HG03060 (cell line): ENCODE results near the gene HTR1B.

Experiments used
- ATAC-seq: cut with Tn5 transposase; IDR thresholded peaks from one replicate; pipeline ENCODE4 v1.9.1; 2021; ENCODE audit warnings: low read depth, moderate number of reproducible peaks; ENCODE audit not compliant: unreplicated experiment

HTR1B gene, protein sequence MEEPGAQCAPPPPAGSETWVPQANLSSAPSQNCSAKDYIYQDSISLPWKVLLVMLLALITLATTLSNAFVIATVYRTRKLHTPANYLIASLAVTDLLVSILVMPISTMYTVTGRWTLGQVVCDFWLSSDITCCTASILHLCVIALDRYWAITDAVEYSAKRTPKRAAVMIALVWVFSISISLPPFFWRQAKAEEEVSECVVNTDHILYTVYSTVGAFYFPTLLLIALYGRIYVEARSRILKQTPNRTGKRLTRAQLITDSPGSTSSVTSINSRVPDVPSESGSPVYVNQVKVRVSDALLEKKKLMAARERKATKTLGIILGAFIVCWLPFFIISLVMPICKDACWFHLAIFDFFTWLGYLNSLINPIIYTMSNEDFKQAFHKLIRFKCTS

DNA sequence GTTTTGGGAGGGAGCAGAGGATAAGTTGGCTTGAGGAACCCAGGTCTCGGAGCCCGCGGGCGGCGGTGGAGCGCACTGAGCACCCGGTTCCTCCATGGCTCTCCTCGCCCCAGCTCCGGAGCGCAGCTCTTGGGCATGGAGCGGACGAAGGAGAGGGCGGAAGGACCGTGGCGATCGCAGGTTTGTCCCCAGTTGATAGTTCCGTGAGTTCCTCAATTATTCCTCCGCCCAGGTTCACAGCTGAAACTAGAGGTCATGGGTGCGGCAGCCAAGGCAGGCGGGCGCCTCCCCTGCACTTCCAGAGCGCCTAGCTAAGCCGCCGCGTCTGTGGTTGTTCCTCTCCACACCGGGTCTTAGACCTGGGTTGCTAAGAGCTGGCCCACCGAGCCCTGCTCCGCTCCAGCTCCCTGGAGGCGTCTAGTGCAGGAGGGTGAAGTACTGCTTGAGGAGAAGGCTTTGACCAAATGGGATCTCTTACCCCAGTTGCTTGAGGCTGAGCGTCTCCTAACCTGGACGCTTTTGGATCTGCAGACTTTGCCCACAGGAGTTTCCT lies at the start of gene HTR1B:
Gene HTR1B (minus strand): TSS at position 184 of the 553 bp plus-strand sequence. CDS start 88 bp downstream, at position 96.
- ATAC-seq: no peak

DNA sequence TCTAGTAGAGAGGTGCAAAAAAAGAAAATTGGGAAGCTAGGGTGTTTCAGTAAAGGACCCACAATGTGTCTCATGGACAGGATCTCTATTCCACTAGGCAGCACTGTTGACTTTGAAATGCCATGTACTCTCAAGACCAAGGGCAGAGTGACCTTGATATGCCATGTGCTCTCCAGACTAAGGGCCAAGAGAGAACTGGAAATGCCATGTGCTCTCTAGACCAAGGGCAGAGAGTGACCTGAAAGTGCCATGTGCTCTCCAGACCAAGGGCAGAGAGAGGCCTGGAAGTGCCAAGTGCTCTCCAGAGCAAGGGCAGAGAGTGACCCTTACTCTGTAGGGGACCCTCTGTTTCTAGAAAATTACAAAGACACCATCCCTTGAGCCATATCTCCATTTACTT lies 49.3 kb upstream of the HTR1B start:
- ATAC-seq: no peak

DNA sequence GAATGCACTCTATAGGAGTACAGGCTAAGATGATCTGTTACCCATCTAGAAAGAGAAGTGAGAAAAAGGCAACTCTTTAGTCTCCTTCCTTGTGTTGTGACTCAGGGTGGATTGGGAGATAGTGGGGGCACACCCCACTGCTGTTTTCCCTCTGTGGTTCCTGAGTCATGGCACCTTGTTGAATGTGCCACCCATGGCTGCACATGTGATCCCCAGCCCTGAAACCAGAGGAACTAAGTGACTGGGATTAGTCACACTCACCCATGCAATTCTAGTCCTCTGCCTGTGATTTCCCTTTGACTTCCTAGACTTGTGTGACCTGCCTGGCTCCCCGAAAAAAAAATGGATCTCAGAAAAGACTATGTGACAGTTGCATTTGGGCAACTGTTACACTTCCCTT lies 48.6 kb upstream of the HTR1B start:
- no peak for ATAC-seq

DNA sequence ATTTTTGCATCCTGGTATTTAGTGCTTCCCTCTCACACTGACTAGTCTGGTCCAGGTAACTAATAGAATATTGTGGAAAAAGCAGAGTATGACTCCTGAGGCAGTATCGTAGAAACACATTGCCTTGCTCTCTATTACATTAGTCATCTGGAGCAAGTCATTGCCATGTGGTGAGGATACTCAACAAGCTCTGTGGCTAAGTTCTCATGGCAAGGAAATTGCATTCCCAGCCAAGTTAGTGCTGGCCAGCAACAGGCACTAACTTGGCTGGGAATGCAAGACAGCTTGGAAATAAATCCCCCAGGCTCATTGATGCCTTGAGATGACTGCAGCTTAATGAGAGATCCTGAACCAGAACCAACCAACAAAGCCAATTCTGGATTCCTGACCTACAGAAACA lies 39.7 kb upstream of the HTR1B start:
- no peak for ATAC-seq

DNA sequence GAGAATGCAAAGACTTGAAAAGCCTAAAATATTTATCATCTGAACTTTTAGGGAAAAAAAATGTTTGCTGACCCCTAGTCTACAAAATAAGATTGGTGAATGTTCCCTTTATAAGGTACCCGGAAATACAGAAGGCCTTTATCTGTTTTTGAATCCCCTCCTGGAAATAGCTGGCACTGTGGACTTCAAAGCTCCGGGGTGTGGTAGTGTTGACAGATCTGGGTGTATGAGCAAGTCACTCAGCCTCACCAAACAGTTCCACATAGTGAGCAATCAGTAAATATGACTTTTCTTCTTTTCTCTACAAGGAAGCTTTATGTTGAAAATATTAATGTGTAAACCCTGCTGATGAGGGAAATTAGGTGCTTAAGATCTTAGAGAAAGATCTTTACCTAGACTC lies 29.2 kb upstream of the HTR1B start:
- ATAC-seq: no peak

DNA sequence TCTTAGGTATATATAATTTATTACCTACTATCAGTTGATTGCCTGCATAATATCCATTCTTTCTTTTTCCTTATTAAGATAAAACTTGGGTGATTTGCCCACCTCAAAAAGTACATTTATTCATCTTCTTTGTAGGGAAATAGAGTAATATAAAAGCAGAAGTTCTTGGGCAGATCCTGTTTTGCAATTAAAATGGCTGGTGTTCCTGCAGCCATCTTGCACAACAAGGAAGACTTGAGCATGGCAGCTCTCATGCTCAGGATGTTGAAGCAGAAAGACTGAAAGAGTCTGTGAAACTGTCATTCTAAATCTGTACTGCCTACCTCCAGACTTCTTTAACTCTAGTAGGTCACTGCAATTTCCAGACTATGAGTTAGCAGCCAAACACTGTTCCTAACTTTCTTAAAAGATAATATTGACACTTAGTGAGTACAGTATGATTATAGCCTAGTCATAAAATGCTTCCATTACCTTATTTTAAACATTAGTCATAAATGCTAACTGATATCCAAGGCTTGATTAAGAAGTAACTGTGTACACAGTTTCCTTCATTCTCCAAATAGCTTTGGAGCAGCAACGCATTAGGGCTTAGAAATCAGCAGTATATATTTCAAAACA lies 24.6 kb upstream of the HTR1B start:
- no peak for ATAC-seq

DNA sequence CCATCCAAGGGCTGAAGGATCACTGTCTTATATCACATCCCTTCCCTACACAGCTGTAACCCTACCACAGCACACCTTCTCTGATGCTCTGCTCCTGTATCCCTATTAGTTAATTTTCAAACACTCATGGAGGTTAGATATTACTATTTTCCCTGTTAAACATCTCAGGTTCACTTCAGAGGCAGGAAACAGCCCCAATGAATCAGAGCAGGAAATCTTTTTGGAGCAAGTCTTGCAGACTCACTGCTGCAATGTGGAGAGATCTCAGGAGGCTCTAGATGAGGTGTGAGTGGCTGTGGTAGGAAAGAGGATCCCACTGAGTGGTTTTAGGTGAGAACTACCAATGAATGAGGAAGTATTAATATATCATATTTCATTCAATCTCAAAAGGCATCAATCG lies 19.7 kb upstream of the HTR1B start:
- no peak for ATAC-seq

DNA sequence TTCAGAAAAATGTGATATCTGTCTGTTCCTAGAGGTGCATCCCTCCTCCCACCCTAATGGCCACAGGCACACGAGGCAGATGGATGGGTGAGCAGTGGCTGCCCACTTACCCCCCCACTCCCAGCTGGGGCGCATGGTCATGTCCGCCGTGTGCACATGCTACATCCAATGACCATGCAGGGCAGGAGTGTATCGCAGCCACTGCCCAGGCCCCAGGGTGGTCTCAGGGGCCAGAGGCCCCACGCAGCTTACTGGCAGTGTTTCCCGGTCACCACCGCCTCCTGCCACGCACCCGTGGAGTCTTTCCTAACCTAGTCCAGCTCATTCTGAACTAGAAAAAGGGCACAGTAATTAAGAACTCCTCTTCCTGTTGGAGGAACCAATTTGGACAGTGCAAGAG lies 11.7 kb upstream of the HTR1B start:
- ATAC-seq: no peak

DNA sequence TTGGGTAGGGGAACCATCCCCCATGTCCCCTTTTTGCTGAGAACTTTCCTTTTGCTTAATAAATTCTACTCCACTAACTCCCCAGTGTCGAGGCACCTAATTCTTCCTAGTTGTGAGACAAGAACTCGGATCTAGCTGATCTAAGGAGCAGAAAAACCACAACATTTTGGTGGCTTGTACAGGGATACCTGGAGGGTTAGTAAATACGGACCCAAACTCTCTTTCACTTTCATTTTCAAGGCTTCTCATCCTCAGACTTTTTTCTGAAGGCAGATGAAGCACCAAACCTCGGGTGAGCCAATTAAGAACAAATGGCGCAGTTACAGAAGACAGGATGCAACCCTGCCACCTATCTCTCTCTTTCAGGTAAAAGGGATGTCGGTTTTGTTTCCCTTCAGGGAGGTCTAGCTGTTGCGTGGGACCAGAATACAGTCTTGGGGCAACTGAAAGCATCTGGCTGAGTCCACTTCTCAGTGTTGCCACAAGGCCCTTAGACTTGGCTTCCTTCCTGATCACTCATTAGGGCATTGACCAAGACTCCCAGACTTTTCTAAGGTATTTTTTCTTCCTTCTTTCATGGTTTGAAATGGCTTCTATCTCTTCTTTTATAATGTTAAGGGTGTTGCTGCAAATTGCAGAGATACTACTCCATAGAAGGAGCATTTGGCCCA lies 11.1 kb upstream of the HTR1B start:
- ATAC-seq: no peak

DNA sequence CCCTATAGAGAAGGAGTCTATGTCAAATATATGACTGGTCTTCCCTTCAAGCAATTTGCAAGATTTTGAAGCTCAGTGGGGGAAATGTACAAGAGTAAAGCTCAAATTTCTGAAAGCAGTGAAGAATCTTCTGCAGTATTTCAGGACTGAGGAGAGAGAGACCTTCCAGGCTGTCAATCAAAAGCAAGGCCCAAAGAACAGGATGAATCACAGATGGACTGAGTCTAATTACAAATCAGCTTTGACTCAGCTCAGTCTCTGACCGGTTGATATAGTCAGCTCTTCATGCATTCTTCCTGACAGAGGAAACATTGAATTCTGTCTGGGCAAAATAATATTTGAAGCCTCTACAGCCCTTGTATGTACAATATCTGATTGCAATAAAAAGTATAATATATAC lies 7.7 kb upstream of the HTR1B start:
- ATAC-seq: no peak

DNA sequence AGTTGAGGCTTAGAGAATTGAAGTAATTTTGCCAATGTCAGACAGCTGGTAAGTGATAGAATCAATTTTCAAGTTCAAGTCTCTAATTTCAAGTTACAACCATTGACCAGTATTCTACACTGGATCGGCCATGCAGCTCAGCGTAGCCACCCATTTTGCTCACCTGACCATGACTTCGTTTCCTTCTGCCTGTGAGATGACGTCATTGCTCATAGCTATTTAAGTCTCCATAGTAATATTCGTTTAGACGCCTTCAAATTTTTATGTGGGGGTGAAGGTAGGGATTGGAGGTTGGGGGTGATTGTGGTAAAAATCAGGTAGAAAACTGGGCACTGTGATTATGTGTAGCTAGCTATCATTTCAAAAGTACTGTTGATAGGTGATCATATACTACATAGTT lies 5.6 kb upstream of the HTR1B start:
- ATAC-seq: no peak

DNA sequence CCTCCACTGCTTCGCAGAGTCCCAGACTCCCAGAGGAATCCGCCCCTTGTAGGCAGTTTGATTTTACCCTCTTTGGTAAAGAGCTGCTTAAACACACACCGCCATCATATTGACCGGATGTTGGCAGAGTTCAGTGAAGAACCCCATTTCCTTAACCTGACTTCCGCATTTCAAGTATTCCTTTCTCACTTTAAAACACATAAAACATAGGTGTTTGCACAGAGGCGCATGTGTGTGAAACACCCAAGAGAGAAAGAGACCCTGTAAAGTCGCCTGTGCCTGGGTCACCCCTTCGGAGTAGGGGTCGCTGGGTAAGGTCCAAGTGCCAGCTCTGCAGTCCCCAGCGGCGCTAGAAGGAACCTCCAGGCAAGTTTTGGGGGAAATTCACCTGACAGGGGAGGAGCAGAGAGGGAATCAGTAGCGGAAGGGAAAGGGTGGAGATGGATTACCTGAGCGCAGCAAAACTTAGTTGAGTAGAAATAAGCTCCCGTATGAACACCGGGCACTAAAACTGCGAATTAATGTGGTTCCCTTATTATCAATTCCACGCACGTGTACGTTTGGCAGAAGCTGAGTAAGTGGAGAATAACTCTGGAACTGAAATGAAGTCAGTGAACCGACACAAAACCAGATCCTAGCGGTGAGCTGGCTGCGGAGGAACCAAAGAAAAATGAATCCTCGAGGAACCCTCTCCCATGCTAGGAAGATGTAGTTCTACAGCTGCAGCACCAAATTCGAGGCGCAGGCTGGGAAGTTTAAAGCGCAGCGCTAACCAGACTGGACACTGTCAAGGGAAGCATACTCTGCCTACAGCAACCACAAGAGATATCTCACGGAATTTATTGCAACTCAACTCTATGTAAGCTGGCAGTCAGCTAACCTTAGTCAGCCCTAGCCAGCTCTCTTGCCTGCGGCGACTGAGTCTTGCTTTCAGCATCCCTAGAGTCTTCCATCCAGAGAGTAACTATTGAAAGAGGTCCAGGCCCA lies 3.5 kb upstream of the HTR1B start:
- peak; percentile 59 for ATAC-seq

DNA sequence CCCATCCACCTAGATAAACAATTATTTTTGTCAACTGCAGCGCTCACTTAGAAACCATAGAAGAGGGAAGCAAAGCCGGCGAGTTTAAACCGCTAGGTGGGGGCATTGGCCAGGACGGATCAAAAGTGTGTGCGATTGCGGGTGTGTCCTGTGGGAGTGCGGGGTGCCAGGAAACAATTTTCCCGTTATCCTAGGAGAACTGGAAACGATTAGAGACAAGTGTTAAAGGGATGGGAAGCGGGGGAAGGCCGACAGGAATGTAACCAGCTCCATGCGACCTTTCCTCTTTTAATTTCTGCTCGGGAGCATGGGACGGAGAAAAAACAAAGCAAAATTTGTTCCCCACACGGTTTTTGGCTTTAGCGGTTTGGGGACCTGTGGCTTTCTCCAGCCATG lies 2.8 kb upstream of the HTR1B start:
- peak; percentile 73 for ATAC-seq

DNA sequence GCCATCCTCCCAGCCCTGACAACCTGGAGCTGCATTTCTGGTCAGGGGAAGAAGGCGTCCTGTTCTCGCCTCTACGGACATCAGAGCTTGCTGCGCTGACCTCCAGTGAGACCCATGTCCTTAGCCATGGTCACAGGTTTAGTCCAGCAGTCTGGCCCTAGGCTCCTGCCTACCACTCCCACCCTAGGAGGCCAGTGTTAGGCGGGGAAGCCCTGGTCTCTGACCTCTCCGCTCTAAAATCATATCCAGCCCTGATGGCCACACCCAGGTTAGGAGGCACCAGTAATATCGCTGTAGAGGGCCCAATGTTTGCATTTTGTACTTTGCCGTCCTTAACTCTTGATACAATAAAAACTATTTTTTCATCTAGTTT lies 1.2 kb upstream of the HTR1B start:
- no peak for ATAC-seq

DNA sequence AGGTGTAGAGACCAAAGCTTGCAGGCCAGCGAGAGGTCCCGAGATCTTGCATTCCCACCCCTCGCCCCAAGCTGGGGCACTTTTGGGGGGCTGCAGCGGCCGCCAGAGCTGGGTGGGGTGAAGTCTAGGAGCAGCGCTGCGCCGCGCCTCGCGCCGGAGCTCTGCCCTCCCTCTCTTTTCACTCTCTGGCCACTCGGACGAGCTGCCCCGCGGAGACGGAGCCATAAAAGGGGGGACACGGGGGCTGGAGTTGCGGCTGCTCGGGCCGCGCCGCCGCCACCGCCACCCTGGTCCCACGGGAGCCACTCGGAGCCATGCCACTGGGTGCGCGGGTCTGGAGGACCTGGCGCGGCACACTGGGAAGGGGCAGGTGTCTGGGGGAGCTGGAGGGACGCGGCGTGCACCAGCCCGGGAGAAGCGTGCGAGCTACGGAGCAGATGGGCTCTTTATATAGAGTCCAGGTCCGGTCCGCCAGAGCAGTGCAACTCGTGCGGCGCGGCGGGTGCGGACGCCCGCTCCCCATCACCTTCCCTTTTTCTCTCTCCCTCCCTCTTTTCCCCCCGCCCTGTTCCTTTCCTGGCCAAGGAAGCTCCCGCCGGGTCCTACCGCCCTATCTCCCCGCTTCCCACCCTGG lies 687 bp upstream of the HTR1B start:
- ATAC-seq: no peak

DNA sequence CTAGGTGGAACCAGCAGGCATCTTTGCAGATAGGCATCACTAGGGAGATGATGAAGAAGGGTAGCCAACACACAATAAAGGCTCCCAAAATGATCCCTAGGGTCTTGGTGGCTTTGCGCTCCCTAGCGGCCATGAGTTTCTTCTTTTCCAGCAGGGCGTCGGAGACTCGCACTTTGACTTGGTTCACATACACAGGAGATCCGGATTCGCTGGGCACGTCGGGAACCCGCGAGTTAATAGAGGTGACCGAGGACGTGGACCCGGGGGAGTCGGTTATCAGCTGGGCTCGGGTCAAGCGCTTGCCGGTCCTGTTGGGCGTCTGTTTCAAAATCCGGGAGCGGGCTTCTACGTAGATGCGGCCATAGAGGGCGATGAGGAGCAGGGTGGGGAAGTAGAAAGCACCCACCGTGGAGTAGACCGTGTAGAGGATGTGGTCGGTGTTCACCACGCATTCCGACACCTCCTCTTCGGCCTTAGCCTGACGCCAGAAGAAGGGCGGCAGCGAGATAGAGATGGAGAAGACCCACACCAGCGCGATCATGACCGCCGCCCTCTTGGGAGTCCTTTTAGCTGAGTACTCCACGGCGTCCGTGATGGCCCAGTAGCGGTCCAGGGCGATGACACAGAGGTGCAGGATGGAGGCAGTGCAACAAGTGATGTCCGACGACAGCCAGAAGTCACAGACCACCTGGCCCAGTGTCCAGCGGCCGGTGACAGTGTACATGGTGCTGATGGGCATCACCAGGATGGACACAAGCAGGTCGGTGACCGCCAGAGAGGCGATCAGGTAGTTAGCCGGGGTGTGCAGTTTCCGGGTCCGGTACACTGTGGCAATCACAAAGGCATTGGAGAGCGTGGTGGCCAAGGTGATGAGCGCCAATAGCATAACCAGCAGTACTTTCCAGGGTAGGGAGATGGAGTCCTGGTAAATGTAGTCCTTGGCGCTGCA lies 658 bp downstream of the HTR1B start:
- ATAC-seq: no peak

DNA sequence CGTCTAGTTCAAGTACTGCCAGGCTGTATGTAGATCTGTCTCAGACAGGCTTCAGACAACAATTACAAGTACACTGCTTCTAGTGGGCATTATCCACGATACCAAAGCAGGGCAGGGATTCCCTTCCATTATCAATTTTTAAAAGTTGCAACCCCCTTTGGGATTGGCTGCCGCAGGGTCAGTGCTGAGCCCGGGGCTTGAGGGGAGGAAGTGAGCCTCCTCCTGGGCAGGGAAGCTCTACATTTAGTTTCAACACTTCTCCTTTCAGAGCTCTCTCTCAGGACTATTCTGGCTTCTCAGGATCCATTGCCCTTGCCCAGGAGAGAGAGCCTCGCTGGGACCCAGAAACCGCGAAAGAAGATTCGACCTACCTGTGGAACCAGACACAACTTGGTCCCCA lies 1.5 kb downstream of the HTR1B start:
- ATAC-seq: no peak

DNA sequence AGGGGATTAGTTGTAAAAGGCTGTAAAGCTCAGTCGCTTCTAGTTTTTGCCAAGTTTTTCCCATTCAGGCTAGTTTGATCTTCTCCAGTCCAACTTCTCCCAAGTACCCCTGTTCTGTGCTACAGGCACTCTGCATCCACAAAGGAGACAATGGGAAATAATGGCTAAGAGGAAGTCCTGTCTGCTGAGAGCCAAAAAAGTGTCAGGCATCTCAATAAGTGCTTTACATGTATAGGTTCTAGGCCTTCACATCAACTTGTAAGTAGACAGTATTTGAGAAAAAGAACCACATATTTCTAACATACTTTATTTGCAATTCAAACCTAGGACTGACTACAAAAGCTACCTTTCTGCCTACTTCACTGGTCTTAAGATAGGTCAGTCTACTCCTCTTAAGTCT lies 4.9 kb downstream of the HTR1B start:
- no peak for ATAC-seq
